Hepatocyte (in vitro differentiated cells): ENCODE data around the gene CSTPP1.

Experiments
- CTCF ChIP-seq: fragments of 200-600 bp; sonication (generic); IDR thresholded peaks from 2 replicates; pipeline ENCODE4 v1.5.1; 2016; ENCODE audit warnings: antibody characterized with exemption, mild to moderate bottlenecking; ENCODE audit not compliant: poor library complexity
- EZH2phosphoT487 ChIP-seq: fragments of 200-600 bp; sonication (generic); IDR thresholded peaks from one replicate; pipeline ENCODE4 v1.6.1; 2018; ENCODE audit warnings: antibody characterized with exemption, mild to moderate bottlenecking, low read depth, moderate library complexity; ENCODE audit not compliant: unreplicated experiment, severe bottlenecking

- TF ChIP-seq CTCF = no peak
- TF ChIP-seq EZH2phosphoT487 = no peak
These were observed 270.9 kb downstream of the CSTPP1 start for GRCh38 chr11:47207459-47207858.
